HG03066 (cell line): ENCODE measurements around the gene ABCA4.

Source experiments
- ATAC-seq: cut with Tn5 transposase; IDR thresholded peaks from one replicate; pipeline ENCODE4 v1.9.1; 2021; ENCODE audit warnings: low read depth; ENCODE audit not compliant: unreplicated experiment

ABCA4 gene

DNA sequence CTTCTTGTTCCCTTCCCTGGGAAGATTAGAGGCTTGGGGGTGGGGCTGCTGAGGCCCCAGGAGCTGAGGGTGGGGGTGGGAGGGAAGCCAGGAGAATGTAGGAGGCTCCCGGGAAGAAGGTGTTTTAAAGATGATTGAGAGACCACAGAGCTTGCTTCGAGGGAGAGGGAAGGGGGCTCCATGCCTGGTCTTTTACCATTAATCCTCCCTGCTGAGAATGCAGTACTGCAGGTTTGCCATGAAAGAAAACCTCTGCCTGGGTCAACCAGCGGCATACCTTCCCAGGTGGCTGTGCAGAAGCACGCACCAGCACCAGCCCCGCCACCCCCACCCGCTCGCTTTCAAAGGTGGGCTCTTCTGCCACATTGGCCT, 15.4 kb downstream of the ABCA4 start:
- ATAC-seq = no peak

DNA sequence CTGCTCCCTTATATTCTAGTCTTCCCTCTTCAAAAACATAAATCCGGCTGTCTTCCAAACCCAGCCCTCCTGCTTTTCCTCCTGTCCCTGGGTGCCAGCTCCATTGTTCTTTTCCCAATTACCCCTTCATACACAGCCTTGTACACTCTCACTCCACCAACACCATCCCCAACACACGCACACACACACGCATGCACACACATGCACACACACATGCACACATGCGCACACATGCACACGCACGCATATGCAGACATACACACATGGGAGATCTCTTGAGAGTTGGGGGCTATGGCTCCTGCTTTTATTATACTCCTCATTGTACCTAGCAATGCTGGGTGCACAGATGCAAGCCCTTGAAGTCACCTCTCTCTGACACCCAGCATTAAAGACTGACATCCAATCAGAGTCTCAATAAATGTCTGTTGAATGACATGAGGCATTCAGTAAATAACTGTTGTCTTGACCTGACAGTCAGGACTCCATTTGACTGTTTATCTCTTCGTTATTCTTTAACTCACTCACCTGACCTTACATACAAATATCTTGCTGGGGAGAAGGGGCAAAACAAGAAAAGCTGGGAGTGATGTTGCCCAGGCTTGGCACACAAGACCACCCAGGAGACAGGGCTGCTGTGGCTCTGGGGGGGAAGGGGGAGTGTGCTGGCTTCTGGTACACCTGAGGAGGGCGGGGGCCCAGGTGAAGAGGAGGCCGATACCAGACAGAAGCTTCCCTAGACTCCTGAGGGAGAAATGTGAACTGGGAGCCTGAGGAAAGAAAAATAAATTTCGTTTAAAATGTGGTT, 16.0 kb downstream of the ABCA4 start:
- ATAC-seq = no peak

DNA sequence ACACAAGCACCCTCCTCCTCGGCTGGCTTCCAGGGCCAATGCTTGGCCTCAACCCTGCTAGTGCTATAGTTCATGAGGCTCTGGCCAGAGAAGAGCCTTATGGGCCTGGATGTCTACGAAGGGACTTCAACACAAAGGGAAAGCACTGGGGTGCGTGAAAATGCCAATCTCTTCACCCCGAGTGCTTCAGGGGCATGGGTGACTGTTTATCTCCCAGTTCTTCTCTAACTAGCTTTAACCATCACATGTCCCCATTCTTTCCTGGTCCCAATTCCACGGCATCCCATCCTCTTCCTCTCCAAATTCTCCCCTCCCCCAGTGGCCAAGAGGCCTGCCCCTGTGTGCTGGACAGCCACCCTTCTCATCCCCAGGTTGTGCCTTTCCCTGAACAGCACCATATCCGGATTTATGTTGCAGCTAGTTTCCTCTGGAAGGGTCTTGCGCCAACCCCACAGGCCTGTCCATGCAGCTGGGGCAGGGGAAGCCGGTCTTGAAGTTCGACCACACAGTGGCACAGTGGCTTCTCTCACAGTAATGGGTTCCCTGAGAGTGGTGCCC, 16.7 kb downstream of the ABCA4 start:
- ATAC-seq = no peak

DNA sequence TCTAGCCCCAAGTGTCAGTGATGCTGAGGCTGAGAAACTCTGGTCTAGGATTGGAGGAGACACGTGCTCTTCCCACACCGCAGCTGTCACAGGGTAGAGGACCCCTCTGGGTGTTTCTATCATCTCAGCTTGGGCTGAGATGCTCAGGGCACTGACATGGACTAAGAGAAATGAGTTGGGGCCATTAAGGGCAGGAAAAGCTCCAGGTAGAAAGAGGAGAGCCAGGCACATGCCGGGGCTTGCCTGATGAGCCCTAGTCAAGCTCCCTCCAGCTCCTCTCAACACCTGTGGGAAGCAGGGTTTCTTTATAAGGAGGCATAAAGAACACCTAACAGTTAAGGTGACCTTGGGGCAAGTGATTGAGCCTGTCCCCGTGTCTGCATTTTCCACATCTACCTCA, 17.3 kb downstream of the ABCA4 start:
- ATAC-seq = no peak

DNA sequence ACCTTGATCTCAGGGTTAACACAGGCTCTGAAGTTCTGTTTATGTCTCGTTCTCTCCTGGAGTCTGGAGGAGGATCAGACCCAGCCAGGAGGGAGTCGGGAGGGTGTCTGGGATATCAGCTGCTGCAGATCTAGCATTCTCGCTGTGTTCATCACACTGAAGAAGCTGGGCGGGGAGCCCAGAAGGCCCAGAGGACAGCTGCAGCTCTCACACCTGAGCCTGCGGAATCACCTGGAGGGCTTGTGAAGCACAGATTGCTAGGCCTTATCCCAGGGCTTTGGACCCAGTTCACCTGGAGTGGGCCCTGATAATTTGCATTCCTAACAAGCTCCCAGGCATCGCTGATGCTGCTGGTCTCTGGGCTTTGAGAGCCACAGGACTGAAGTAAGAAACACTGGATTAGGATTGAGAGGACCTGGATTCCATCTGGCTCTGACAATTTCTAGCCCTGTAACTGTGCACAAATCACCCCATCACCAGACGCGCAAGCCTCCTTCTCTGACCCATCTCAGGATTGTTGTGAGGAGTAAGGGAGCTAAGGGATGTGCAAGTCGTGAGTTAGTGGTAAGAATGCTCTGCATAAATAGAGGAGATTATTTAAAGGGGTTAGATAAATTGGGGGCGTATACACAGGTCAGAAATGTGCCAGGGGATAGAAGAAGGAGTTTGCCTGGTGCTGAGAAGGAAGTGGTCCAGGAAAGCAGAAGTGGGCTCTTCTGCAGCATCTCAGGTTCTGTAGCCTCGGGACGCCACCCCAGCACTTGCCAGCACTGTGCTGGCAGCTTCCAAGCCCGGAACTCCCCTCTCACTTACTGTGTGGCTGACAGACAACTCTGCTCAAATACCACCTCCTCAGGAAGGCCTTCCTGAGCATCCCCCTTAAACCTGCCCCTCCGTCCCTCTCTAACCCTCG, 19.1 kb downstream of the ABCA4 start:
- ATAC-seq = no peak

DNA sequence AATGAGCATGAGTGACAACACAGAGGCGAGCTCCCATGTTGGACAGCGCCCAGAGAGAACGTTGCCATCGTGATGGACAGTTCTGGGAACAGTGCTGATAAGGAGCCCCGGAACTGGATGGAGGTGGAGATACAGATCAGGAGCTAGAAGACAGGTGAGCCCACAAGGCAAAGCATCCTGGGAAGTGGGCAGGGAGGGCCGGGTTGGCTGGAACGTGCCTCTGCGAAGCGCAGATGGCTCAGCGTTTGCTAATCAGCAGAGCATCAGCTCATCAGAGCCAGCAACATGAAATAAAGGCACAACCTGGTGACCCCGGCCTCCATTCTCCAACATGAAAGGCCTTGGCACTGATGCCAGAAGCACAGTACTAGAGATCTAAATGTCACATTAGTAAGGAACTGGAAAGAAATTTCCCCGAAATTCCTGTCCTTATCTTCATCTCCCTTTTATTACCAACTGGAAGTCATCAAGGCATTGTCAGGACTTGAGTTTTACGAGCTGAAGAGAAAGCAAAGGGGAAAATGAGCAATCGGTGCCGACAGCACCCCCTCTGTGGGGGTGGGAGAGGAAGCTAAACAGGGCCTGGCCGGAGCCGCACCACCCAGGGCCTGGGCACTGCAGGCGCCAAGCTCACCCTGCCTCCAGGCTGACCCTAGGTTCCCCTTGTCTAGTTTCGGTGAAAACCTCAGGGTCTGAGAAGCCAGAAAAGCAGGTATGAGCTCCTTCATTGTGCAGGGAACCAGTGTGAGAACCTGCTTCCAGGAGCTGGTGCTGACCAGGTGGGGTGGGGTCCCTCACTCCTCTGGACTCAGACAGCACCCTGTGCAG, 19.9 kb downstream of the ABCA4 start:
- ATAC-seq = no peak

DNA sequence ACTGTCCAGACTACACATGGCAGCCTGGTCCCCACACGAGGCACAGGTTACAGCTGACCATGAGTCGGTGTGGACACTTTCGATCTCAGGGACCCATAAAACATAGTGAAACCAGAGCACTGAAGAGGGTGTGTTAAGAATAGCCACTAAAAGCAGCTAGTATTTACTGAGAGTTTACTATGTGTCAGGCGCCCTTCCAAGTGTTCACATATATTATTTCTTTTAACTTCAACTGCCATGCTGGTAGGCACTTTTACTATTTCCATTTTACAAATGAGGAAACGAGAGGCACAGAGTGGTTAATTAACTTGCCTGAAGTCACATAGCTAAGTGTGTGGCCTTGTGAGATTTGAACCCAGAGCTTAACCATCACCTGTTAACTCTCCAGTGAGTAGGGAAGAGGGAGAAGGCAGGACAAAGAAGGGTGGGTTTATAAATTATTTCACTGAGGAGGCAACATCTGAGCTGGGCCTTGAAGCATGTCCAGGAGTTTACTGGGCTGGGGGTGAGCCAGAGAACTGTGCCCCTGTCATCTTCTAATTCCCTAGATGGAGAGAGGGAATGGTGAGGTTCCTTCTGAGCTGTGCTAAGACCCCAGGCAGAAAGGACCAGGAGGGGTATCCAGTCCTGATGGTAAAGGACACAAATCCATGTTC, 20.7 kb downstream of the ABCA4 start:
- ATAC-seq = no peak

DNA sequence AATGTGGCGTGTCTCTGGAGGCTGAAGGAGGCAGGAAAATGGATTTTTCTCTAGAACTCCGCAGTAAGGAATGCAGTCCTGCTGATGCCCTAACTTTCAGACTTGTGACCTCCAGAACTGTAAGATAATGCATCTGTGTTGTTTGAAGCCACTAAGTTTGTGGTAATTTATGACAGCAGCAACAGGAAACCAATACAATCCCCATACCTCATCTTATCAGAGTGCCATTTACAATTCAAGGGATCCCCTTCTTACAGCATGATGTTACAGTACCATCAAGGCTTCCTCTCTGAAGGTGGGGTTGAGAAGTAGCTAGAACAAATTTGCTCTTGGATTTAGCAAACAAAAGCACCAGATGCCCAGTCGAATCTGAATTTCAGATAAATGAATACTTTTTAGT, 21.6 kb downstream of the ABCA4 start:
- no peak for ATAC-seq

DNA sequence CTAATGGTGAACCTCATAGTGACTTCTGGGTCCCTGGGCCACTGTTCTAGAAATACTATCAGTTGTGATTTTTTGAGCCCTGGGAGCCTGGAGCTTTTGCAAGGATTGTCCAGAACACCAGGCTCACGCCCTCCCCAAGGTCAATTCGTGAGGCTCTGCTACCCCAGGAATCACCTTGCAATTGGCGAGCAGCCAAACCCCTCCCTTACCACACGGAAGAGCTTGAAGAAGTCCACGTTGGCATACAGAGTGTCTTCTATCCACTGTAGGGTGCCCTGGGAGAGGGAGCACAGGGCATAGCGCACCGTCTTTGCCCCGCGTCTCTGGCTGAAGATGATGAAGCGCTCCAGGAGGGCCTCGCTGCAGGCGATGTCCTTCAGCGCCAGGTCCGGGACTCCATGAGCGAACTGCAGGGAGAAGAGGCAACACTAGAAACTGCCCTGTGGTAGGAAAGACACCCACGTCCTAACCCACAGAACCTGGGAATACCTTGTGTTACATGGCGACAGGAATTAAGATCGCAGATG, 22.3 kb downstream of the ABCA4 start:
- no peak for ATAC-seq

DNA sequence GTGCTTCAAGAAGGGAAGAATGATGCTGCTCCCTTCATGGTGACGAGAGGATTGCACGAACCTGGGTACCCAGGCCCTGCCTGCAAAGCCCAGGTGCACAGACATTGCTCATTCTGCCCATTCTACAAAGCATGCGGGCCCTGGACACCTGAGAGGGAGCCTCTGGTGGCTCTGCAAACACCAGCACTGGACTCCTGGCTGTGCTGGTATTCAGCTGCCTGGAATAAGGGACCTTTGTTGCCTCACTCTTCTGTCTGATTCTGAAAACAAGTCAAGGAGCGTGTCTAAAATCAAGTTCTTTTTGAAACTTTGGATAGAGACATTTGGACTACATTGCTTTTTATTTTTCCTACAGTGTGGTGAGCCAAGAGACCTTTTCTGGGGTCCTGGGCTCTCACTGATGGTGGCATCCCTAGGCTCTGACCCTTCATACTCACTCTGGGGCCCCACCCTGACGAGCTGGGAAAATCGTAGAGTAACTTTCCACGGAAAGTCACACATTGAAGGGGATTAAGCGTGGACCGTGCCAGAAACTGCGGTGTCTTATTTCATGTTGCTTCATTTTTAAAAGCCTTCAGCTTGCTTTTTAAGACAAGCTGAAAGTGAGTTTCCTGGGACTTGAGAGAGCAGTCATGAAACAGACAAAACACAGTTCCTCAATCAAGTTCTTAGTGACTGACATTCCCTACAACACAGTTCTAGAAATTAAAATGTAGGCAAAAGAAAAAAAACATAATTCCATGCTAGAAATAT, 24.0 kb downstream of the ABCA4 start:
- ATAC-seq = no peak

DNA sequence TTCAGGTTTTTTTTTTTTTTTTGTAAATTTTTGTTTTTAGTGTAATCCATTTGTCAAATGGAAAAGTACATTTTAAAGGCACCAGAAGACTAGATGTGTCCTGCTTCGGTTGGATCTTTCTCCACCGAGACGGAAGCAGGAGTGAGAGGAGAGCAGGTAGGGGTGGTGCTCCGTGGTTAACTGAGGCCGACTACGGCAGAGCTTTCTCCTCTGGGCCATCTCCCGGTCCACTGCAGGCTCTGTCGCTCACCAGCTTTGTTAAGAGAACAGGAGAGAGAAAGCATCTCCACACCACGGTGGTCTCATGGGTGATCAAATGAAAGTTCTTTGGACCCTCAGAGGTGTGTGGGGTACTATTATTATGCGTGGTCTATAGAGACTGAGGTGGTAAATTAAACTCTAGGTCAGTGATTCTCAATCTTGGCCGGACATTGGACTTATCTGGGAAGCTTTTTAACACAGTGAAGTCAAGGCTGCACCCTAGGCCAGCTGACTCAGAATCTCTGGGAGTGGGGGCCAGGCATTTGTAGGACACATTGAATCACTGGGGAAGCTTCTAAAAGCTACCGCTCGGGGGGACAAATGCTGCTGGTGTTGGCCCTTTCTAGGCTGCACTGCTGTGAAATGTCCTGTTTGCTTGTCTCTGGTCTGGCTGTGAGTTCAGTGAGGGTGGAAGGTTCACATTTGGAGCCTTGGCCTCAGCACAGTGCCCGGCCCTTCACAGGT, 25.0 kb downstream of the ABCA4 start:
- no peak for ATAC-seq

DNA sequence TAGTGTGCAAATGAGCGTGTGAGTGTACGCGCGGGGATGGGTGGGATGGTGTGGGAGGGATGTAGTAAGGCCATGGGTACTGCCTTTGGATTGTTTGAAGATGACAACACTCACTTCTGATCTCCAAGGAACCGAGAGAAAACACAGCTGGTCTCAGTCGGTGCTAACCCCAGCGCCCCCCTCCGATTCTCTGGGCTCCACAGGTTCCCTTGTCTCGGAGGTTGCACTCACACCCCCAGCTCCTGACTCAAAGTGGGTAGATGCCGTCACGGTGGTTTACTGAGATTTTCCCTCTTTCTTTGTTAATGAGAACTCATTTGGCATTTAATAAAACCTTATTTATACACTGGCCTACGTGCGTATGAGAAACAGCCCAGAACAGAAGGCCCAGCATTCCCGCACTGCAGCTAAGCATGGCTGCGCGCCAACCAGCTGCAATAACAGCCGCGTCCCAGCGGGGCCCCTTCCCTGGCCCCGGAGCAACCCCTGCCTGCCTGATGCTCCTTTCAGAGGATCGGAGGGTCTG, 25.8 kb downstream of the ABCA4 start:
- ATAC-seq = no peak

DNA sequence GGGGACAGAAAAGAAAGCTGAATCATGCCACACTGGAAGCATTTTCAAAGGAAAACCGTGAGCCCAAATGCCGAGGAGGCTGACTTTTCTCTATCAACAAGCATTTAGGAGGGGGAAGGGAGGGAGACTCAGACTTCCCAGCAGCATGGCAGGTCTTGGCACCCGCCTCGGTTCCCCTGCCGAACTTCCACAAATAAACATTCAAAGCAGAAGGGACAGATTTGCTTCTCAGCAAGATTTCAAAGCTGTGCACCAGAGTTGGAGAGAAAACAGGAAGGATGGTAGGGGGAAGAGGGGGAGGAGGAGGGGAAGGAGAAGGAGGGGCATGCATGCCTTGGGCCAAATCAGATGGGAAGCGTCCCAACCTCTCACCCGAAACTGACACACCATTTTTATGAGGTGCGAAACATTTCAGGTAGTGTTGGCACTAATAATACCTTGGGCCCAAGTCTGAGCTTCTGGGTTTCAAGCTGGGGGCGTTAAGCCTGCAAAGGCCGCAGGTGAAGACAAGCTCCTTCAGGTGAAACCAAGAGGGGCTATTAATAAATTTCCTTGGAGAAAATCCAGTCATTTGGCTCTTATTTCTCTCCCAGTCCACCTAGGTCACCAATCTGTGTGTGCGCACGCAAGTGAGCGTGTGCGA, 26.4 kb downstream of the ABCA4 start:
- ATAC-seq = no peak

DNA sequence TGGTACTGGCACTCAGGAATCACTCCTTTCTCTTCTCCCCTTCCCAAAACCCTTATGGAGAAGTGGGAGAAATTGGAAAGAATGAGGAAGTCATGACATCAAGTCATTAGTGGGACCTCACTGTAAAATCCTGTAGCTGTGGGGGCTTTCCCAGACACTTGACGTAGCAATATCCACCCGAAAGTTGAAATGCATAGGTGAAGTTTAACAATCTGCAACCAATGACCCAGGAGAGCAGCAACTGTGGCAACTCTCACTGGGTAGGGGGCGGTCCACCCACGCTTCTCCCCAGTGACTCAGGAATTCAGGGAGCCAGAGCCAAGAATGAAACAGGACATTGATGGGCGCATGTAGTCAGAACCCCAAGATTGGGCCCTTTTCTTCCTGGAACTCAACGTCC, 27.0 kb downstream of the ABCA4 start:
- ATAC-seq = no peak

DNA sequence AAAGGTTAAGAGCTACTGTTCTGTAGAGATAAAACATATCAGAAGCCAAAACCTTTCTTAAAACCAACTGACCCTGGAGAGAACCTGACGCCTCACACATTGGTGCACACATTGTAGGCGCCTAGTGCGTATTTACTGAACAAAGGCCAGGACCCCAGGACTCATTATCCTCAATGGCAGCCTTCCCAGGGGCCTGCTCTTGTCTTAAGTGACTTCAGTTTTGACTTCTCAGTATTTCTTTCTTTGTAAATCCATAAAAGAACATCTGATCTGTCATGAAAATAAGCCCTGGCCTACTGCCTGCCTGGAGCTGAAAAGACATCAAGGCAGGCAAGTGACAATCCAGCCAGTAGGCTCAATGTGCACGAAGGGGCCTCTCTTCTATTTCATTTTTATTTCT, 27.6 kb downstream of the ABCA4 start:
- no peak for ATAC-seq

DNA sequence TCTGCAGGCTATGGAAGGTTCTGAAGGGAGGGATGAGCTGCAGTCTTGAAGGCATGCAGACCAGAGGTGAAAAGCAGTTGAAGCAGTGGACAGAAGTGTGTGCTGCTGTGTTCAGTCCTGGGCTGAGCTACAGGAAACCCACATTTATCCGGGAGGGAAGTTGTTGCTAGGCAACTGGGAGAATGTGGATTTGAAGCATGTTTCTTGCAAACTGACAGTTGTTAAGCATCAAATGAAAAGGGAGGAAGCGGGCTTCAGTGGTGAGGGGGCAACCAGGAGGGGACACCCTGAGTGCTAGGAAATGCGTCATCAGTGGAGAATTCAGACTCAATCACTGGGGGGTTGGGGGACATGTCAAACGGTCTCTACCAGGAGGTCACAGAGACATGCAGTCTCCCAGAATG, 28.7 kb downstream of the ABCA4 start:
- ATAC-seq = no peak

DNA sequence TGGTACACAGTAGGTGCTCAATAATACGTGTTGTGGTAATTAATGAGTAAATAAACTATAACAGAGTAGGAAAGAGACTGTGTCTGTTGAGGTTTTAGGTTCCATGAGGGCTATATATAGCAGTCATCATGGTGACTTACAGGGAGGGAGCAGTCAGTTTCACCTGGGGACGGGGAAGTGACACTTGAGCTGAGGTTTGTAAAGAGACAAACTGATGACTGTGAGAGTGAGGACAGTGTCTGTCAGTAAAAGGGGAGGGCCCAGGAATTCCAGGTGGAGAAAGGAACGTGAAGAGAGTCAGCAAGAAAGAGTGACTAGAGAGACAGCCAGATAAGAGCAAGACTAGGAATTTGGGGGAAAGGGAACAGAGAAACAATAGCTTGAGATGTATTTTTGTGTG, 30.2 kb downstream of the ABCA4 start:
- no peak for ATAC-seq

DNA sequence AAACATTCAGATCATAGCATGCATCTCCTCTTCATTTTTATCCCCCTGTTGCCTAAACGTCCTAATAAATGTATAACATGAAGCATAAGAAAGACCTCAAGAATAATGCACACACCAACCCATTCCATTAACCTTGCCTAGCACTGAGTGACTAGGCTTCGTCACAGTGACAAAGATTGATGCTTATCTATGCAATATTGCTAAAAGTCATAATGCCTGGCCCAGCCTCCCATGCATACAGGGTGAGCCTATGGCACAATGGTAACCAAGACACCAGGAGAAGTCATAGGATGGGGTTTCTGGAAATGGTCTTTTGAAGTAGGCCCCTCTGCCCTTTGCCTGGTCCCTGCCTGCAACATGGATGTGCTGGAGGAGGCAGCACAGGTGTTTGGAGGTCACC, 33.8 kb downstream of the ABCA4 start:
- ATAC-seq = no peak
